ENCODE results near the gene GJC1.
A peak's percentile ranks its signal among the peaks of the same experiment; 100 is the strongest.
"Not testable (repeated sequence)": the region's sequence is repeated elsewhere in the genome, so short reads cannot be mapped to it uniquely, and the experiment has no call there.

The GJC1 gene

DNA sequence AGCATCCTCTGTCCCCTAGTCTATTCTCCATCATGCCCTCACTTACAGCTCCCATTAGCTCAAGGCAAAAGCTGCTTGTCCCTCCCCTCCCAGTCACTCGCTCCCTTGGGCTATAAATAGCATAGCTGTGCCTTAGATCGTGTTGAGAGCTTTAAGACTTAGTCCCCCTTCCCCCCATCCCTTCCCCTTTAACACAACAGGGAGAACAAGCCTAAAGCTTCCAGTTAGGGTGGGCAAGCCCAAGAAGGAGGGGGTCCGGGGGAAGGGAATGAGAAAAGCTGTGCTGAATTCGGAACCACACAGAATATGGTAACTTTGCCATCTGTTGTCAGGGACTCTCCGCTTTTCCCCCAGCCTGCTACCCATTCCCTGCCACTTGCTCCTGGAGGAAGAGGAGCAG lies 12.7 kb upstream of the GJC1 start:
- no peak for DNase-seq

DNA sequence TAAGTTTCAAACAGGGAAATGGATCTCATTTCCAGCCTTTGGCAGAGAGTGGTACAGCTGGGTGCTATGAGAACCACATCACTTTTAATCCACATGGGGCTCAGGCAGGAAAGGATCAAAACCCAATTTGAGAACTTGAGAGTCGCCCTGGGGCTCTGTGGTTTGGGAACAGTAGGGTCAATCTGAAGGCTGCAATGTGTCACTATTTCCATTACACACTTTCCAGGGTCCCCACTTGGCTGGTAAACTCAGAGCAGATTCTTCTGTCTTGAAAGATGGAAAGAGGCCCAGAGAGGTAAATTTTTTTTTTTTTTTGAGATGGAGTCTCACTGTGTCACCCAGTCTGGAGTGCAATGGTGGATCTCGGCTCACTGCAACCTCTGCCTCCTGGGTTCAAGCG lies 10.8 kb upstream of the GJC1 start:
- no peak for DNase-seq

DNA sequence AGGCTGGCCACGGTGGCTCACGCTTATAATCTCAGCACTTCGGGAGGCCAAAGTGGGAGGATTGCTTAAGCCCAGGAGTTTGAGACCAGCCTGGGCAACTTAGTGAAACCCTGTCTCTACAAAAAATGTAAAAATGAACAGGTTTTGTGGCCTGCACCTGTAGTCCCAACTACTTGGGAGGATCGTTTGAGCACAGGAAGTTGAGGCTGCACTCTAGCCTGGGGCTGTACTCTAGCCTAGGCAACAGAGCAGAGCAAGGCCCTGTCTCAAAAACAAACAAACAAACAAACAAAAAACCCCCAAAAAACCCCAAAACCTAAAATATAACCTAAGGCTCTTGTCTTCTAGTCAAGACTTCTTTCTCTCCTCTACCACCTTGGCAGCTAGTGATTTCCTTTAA lies 10.2 kb upstream of the GJC1 start:
- DNase-seq: no peak

DNA sequence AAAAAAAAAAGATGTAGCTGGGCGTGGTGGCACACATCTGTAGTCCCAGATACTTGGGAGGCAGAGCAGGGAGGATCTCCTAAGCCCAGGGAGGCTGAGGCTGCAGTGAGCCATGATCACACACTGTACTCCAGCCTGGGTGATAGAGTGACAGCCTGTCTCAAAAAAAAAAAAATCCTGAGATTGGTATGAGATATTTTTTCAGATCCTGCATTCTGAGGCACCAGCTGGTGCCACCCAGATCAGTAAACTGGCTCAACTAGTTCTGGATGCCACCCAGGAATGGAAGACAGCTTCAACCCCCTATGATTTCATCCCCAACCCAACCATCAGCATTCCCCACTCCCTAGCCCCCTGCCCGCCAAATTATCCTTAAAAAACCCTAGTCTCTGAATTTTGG lies 7.1 kb upstream of the GJC1 start:
- DNase-seq: no peak

DNA sequence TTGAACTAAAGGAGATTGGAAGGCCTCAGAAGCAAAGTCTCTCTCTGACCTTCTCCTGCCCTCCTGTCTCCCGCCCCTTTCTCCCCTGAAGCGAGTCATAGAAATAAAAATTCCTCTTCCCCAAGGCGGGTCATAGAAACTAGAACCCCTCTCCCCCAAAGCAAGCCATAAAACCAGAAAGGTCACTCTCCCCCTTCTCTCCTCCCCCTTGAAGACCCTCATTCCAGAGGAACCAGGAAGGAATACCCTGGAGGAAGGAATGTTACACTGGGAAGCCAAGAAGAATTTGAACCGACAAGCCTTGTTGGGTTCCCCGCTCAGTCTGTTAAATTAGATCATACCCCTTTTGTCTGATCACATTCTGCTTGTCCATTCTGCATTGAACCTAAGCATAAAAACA lies 2.7 kb upstream of the GJC1 start:
- DNase-seq: no peak

DNA sequence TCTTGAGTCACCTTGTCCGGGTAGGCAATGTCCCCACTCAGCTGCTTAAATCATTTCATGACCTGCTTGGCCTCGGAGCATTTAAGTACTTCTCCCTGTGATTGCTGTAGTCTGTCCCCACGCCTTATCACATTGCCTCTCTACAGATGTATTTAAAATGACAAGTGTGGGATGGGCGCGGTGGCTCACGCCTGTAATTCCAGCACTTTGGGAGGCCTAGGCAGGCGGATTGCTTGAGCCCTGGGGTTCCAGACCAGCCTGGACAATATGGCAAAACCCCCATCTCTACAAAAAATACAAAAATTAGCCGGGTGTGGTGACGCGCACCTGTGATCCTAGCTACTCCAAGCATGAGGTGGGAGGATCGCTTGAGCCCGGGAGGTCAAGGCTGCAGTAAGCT lies 1.3 kb upstream of the GJC1 start:
- DNase-seq: no peak

DNA sequence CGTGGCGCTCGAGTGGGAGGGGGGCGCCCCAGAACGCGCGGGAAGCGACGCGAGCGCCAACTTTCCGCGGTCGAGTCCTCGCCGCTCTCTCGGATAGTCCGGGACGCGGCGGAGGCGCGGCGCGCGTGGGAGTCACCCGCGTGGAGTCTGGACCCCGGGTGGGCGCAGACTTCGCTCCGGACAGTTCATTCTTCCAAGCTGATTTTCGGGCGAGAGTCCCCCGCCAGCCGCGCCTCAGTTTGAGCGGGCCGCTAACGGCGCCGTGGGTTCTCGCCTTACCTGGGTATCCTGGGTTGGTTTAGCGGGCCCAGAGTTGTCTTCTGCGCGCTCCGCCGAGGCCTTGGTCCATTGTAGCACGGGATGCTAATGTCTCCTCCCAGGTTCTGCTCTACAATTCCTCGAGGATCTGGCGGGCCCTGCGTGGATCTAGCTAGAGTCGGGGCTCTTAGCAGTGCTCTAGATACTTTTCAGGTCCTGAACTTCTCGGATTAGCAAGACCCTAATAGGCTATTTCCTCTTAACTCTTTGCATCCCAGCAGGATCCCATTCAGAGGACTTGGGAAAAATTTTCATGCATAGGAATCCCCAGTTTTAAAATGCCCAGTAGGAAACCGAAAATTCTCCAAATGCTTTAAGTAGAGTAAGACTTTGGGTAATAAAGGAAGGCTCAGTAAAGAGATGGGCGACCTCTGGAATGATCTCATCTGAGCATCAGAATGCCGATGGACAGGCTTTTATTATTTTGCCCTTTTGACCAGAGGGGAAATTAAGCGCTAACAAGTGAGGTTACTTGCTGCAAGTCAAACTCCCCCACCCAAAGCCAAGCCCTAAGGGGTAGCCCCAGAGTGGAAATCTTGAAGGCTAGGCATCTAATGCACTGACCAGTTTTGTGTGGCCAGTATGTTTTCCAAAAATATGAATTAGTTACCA lies 537 bp upstream of the GJC1 start:
- peak; percentile 65 for DNase-seq

DNA sequence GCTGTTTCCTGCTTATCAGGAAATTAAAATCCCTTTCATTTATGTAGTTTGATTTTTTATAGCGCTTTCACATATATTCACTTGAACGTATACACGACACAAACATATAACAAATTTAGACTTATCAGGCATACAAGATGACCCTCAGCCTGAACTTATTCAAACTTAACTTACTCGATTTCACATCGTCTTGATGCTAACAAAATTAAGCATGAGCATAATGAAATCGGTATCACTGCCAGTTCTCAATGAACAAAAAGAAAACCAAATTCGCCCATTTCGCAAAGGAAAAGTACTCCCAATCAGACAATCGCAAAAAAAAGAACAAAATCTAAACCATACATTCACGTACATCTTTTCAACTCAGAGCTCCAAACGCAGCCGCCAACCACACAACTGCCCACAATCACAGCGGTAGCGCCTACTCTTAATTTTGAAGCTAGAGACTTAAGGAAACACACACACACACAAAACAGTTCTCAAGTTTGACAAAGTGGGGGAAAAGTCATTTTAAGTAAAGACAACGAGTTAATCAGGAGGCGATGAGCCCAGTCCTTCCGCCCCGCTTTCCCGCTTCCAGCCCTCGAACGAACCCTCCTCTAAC lies 1.1 kb downstream of the GJC1 start:
- DNase-seq: no peak

DNA sequence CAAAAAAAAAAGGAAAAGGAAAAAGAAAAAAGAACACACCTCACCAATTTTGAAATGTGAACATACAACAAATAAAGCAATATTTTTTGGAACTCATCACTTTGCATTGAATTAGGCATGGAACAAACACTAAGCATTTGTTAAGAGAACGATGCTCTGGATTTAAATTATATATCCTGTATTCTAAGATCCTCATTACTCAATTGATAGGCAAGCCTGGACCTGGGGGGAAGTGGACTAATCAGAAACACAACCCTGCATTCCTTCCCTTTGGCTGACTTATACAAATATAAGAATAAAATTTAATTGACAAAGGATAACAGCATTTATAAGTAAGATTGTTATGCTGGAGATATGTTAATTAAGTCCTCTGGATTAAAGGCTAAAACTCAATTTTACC lies 2.2 kb downstream of the GJC1 start:
- DNase-seq: no peak

DNA sequence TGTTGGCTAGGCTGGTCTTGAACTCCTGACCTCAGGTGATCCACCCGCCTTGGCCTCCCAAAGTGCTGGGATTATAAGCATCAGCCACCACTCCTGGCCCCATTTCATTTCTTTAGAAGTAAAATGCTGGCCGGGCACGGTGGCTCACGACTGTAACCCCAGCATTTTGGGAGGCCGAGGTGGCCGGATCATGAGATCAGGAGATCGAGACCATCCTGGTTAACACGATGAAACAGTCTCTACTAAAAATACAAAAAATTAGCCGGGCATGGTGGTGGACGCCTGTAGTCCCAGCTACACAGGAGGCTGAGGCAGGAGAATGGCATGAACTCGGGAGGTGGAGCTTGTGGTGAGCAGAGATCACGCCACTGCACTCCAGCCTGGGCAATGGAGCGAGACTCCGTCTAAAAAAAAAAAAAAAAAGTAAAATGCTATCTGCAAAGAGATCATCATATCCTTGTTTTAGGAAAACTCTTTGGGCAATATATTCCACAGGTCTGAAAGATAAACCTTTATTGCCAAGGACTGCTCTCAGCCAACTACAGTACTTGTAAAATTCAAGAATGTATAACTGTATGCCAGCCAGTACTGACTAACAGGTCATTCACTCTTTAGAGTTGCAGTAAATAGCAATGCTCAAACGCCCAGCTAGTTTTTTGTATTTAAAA lies 3.8 kb downstream of the GJC1 start:
- no peak for DNase-seq

DNA sequence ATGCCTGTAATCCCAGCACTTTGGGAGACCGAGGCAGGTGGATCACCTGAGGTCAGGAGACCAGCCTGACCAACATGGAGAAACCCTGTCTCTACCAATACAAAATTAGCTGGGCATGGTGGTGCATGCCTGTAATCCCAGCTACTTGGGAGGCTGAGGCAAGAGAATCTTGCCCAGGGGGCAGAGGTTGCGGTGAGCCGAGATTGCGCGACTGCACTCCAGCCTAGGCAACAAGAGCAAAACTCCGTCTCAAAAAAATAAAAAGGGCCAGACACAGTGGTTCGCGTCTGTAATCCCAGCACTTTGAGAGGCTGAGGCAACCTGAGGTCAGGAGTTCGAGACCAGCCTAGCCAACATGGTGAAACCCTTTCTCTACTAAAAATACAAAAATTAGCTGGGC lies 4.9 kb downstream of the GJC1 start:
- not testable (repeated sequence) for DNase-seq

DNA sequence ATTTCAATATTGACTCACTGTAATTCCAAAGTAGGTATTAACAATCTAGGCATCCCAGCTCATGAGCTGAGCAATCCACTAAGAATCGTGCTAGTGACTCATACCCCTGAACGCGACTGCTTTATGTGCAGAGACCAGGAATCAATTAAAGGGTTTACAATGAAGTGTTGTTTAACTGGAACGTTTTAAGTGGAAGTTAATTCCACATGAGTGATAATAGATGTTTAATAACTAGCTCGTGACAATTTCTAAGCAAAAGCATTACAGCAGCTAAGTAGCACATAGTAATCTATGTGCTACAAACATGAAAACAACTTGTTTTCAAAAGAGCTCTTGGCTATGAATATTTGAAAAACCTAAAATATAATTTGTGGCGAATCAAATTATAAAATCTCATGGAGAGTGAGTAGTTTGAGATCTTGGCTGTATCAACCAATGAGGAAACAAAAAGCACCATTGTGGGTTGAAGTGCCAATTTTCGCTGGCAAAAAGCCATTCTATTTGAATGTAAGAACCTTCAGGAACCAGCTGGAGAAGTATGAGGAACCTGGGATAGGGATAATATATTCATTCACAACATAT lies 9.4 kb downstream of the GJC1 start:
- DNase-seq: no peak

DNA sequence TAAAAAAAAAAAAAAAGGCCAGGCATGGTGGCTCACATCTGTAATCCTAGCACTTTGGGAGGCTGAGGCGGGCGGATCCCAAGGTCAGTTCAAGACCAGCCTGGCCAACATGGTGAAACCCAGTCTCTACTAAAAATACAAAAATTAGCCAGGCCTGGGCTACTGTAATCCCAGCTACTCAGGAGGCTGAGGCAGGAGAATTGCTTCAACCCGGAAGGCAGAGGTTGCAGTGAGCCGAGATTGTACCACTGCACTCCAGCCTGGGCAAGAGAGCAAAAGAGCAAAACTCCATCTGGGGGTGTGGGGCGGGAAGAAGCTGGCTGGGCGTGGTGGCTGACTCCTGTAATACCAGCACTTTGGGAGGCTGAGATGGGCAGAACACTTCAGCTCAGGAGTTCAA lies 11.6 kb downstream of the GJC1 start:
- not testable (repeated sequence) for DNase-seq

DNA sequence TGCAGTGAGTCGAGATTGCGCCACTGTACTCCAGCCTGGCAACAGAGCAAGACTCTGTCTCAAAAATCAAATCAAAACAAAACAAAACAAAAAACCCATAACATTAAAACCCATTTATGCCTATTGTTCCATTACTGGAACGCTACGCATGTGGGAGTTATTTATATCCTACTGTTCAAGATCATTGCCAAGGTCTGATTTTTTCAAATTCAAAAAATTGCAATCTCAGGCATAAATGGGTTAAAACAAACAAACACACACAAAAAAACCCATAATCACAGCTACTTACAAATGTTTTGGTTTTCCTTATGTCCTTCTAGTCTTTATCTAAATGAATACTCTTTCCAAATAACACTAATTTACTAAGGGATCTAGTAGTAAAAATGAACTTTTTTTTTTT lies 17.8 kb downstream of the GJC1 start:
- DNase-seq: no peak

DNA sequence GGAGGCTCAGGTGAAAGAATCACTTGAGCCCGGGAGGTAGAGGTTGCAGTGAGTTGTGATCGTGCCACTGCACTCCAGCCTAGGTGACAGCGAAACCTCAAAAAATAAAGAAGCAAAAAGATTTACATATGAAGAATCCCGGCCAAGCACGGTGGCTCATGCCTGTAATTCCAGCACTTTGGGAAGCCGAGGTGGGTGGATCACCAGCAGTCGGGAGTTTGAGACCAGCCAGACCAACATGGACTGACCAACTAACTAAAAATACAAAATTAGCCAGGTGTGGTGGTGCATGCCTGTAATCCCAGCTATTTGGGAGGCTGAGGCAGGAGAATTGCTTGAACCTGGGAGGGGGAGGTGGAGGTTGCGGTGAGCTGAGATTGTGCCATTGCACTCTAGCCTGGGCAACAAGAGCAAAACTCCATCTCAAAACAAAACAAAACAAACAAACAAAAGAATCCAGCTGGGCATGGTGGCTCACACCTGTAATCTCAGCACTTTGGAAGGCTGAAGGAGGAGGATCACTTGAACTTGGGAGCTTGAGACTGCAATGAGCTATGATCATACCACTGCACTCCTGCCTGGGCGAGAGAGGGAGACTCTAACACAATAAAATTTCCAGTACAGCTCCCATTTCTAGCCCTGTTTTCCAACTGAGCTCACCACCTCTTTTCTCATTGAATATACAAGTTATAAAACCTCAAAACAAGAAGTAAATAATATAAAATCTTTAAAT lies 21.3 kb downstream of the GJC1 start:
- not testable (repeated sequence) for DNase-seq

DNA sequence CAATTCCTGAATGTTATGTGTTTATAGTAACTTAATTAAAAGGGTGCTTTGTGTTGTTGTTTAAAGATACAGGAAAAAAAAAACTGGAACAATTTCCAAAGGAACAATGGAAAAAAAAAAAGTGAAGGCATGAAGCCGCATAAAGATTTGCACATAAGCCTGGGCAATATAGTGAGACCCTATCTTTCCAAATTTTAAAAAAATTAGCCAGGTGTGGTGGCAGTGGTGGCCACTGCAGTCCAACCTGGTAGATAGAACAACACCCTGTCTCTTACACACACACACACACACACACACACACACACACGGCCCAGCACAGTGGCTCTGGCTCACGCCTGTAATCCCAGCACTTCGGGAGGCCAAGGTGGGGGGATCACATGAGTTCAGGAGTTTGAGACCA lies 21.9 kb downstream of the GJC1 start:
- no peak for DNase-seq

DNA sequence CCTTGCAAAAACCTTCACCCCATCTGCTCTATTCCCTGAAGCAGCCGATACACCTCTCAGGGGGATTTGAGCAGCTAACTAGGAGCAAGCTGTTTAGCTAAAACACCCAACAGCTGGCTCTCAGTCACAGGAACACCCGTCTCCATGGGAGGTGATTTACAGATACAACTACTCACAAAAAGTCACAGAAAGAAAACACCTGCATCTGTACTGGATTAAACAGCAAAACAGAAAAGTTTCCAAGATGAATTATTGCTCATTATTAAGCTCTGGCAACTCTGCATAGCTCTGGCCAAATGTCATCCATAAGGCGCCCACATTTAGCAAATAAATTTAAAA lies 22.3 kb downstream of the GJC1 start:
- DNase-seq: no peak

DNA sequence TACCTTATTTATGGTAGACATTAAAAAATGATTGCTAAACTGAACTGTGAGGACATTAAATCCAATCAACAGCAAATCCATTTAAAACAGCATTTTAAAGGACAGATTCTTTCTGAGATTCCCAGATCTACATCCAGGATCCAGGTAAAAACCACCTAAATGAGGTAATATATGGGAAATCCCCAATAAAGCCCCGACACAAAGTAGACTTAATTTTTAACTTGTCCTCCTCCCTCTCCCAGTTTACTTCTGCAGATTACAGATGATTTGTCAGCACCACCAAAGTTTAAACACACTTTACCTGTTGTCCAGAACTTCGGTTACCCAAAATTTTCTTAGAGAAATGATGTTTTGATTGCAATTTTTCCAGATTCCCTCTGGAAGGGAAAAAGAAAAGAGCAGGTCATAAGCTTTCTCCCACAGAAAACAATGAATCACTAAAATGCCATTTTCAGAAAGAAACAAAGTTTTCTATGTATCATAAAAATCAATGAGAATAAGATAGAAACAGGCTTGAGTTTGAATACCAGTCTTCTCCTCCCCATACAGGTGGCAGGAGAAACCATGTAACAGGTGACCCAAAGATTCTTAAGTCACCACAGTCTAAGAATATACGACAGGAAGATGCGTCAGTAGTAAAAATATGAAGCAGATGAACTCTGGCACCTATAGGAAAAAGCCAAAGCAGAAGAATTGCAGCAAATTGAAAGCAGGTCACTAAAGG lies 22.8 kb downstream of the GJC1 start:
- DNase-seq: no peak

DNA sequence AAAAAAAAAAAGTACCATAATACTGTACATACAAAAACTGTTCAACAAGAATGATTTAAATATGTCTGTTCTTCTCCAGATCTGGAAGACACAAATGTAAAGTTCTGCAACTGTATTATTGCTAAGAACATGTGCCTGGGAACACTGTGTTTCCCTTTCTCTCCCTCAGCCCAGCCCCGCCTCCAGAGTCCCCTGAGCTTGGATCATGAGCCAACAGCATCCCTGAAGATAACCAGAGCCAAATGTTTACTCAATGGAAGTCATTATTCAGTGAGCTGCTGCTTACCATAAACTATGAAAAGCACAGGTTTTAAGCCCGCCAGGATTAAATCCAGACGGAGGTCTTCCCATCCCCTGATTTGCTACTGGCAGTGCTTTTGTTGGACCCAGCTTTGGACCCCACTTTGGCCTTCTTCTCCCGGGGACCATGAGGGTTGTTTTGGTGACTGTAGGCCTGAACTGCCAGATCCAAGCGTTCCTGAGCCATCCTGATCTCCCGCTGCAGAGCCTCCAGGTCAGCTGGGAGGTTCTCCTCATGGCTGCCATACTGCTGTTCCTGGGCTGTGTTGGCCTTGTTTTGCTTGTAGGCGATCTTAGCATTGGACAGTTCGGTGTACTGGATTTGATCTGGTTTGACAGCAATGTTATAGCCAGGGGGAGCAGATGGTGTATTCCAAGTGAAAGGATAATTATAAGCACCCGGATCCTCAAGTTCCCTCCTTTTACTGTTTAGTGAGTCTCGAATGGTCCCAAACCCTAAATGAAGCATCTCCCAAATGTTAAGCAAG lies 25.6 kb downstream of the GJC1 start:
- no peak for DNase-seq

DNA sequence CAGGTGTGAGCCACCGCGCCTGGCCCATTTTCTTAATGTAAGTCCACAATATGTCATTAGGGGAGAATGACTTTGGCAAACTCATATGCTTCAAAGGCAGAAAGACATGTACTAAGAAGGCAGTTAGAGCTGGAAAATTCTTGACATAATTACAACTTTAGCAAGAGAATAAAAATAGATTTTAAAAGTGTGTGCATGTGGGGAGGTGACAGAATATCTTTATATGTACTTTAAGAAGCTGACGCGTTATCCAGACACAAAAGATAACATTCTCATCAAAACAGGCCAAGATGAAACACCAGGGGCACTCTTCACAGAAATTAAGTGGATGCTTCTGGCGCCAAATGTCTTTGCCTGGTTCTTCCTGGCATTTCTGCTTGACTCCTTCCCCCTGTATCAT lies 28.2 kb downstream of the GJC1 start:
- no peak for DNase-seq

DNA sequence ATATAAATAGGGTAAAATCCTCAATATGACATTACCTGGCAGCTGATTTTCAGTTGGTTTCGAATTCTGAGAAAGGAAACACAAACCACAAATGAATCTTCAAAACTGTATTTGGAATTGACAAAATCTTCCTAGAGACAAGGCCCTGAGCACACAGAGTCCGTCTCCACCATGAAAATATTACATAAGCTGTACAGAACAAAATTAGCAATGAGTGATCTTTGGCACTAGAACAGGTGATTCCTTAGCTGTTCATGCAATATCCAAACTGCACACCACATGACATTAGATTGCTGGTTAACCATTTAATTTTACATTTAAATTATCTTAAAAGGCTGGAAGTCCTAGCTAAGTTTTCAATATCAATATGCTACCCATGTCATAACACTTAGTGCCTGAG lies 31.7 kb downstream of the GJC1 start:
- DNase-seq: no peak

DNA sequence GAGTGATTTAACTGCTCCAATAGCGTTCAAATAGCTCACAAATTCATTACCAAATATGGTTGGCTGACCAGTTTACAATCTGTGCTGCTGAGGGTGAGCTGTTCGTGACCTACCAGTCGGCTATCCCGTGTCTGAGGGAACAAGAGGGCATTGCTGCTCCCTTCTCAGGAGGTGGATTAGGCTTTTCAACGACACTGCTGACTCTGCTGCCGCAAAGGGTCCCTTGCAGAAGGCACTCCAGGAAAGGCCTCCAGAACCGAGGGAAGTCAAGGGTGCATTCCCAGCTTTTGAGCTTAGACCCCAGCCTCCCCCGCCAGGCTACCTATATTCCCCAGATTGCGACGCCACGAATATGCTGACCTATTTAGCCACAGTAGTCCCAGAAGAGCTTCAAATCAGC lies 32.3 kb downstream of the GJC1 start:
- DNase-seq: no peak
